HepG2 (cell line): ENCODE results near the gene FKBP1B. TPM values are rescaled to one million over a fixed set of nuclear protein-coding genes. Genes with fewer than 3 reads are reported as not detected.
A peak's percentile ranks its signal among the peaks of the same experiment; 100 is the strongest.

ENCODE experiments used
- CCDC6 ChIP-seq: sonication (generic); formaldehyde crosslinking; IDR thresholded peaks from 2 replicates; pipeline ENCODE4 v1.8.1; 2022; ENCODE audit warnings: mild to moderate bottlenecking, missing genetic modification reagents, moderate library complexity
- ERF ChIP-seq: IDR thresholded peaks from 2 replicates; pipeline ENCODE4 v1.6.1; 2018; ENCODE audit warnings: missing biosample characterization, missing genetic modification reagents
- GATAD2A ChIP-seq: IDR thresholded peaks from 2 replicates; pipeline ENCODE4 v1.6.1; 2016
- GTF3A ChIP-seq: sonication (generic); formaldehyde crosslinking; conservative IDR thresholded peaks from 2 replicates; pipeline ENCODE4 v1.4.0; 2020; ENCODE audit warnings: mild to moderate bottlenecking, missing genetic modification reagents
- MED1 ChIP-seq: sonication (generic); formaldehyde crosslinking; IDR thresholded peaks from 2 replicates; pipeline ENCODE4 v1.4.0; 2020; ENCODE audit warnings: missing genetic modification reagents
- MTF2 ChIP-seq: sonication (generic); formaldehyde crosslinking; IDR thresholded peaks from 2 replicates; pipeline ENCODE4 v1.5.0; 2020; ENCODE audit warnings: missing genetic modification reagents, borderline replicate concordance
- PITX1 ChIP-seq: sonication (generic); formaldehyde crosslinking; IDR thresholded peaks from 2 replicates; pipeline ENCODE4 v1.5.1; 2020; ENCODE audit warnings: mild to moderate bottlenecking, missing genetic modification reagents
- RBFOX2 ChIP-seq: fragments of 200-400 bp; formaldehyde crosslinking; IDR thresholded peaks from 2 replicates; pipeline ENCODE4 v1.6.1; 2017; ENCODE audit warnings: low read depth, mild to moderate bottlenecking, low read length
- SOX13 ChIP-seq, 3 experiments: fragments of 450-650 bp in 1 of 3; sonication (generic) in 1 of 3; formaldehyde crosslinking in 1 of 3; IDR thresholded peaks in 2 of 3; conservative IDR thresholded peaks in 1 of 3; 2 replicates each; pipeline versions ENCODE4 v1.5.0 to v1.6.1; 2016 to 2020; ENCODE audit warnings: antibody characterized with exemption in 1 of 3, mild to moderate bottlenecking in 1 of 3, missing compliant biosample characterization in 1 of 3, missing genetic modification reagents in 1 of 3, moderate library complexity in 1 of 3
- ZBTB7B ChIP-seq: sonication (generic); formaldehyde crosslinking; IDR thresholded peaks from 2 replicates; pipeline ENCODE4 v1.4.0; 2020; ENCODE audit warnings: missing genetic modification reagents
- ZFP82 ChIP-seq: sonication (generic); formaldehyde crosslinking; IDR thresholded peaks from 2 replicates; pipeline ENCODE4 v1.5.1; 2020; ENCODE audit warnings: mild to moderate bottlenecking, missing genetic modification reagents, borderline replicate concordance
- ZFX ChIP-seq: sonication (generic); formaldehyde crosslinking; IDR thresholded peaks from 2 replicates; pipeline ENCODE4 v1.4.0; 2020; ENCODE audit warnings: mild to moderate bottlenecking, low read depth, missing genetic modification reagents, moderate library complexity
- ZFY ChIP-seq: sonication (generic); formaldehyde crosslinking; IDR thresholded peaks from 2 replicates; pipeline ENCODE4 v1.4.0; 2020; ENCODE audit warnings: missing genetic modification reagents
- ZNF251 ChIP-seq: sonication (generic); formaldehyde crosslinking; IDR thresholded peaks from 2 replicates; pipeline ENCODE4 v1.9.0; 2021; ENCODE audit warnings: mild to moderate bottlenecking, missing genetic modification reagents
- ZNF263 ChIP-seq: sonication (generic); formaldehyde crosslinking; IDR thresholded peaks from 2 replicates; pipeline ENCODE4 v1.4.0; 2020; ENCODE audit warnings: missing genetic modification reagents
- ZNF367 ChIP-seq: sonication (generic); formaldehyde crosslinking; IDR thresholded peaks from 2 replicates; pipeline ENCODE4 v1.4.0; 2020; ENCODE audit warnings: missing genetic modification reagents, borderline replicate concordance
- ZNF749 ChIP-seq: sonication (generic); formaldehyde crosslinking; IDR thresholded peaks from 2 replicates; pipeline ENCODE4 v1.8.0; 2022; ENCODE audit warnings: mild to moderate bottlenecking, missing genetic modification reagents, moderate library complexity, borderline replicate concordance
- ZNF761 ChIP-seq: sonication (generic); formaldehyde crosslinking; conservative IDR thresholded peaks from 2 replicates; pipeline ENCODE4 v1.4.0; 2020; ENCODE audit warnings: mild to moderate bottlenecking, missing genetic modification reagents
- ZNF768 ChIP-seq: sonication (generic); formaldehyde crosslinking; IDR thresholded peaks from 2 replicates; pipeline ENCODE4 v1.4.0; 2020; ENCODE audit warnings: missing genetic modification reagents
- polyA plus RNA-seq, 8 experiments: library from polyadenylated mRNA; depleted of rRNA in 3 of 8; stranded (reverse) in 7 of 8; unstranded in 1 of 8; fragments of >200 nt; fragmentation: Illumina TruSeq in 4 of 8; extraction: Trizol in 4 of 8; gene quantifications; 2 replicates each; pipeline versions ENCODE4 v1.2.1 to v1.2.3, GENCODE V29; 2011 to 2016; ENCODE audit warnings: low read depth in 4 of 8, missing spikeins in 1 of 8, mixed read lengths in 1 of 8; ENCODE audit not compliant: insufficient read depth in 1 of 8
- total RNA-seq, 5 experiments: library from RNA; depleted of rRNA; stranded (reverse); fragments of >200 nt; fragmentation: Illumina TruSeq; extraction: Trizol; gene quantifications; 2 replicates each; pipeline ENCODE4 v1.2.3, GENCODE V29; 2016; ENCODE audit warnings: low read depth in 1 of 5
- TF ChIP-seq, protein P1 (sequence below): sonication (generic); formaldehyde crosslinking; IDR thresholded peaks from 2 replicates; pipeline ENCODE4 v1.8.1; 2023; ENCODE audit warnings: mild to moderate bottlenecking, missing genetic modification reagents
- TF ChIP-seq, protein P2 (sequence below): sonication (generic); formaldehyde crosslinking; IDR thresholded peaks from 2 replicates; pipeline ENCODE4 v1.4.0; 2020; ENCODE audit warnings: mild to moderate bottlenecking, missing genetic modification reagents
- TF ChIP-seq, protein P3 (sequence below): sonication (generic); formaldehyde crosslinking; IDR thresholded peaks from 2 replicates; pipeline ENCODE4 v1.4.0; 2020; ENCODE audit warnings: mild to moderate bottlenecking, missing genetic modification reagents
- TF ChIP-seq, protein P4 (sequence below): sonication (generic); formaldehyde crosslinking; IDR thresholded peaks from 2 replicates; pipeline ENCODE4 v1.4.0; 2020; ENCODE audit warnings: missing genetic modification reagents, borderline replicate concordance
- TF ChIP-seq, protein P5 (sequence below): sonication (generic); formaldehyde crosslinking; conservative IDR thresholded peaks from 2 replicates; pipeline ENCODE4 v1.8.1; 2023; ENCODE audit warnings: missing genetic modification reagents

The FKBP1B gene
- total and polyA plus RNA-seq, 2 of the 13 experiments (the other 11 are each of a cell fraction or from before 2014, with no cell fraction given): 35.2 to 96.3 TPM

DNA sequence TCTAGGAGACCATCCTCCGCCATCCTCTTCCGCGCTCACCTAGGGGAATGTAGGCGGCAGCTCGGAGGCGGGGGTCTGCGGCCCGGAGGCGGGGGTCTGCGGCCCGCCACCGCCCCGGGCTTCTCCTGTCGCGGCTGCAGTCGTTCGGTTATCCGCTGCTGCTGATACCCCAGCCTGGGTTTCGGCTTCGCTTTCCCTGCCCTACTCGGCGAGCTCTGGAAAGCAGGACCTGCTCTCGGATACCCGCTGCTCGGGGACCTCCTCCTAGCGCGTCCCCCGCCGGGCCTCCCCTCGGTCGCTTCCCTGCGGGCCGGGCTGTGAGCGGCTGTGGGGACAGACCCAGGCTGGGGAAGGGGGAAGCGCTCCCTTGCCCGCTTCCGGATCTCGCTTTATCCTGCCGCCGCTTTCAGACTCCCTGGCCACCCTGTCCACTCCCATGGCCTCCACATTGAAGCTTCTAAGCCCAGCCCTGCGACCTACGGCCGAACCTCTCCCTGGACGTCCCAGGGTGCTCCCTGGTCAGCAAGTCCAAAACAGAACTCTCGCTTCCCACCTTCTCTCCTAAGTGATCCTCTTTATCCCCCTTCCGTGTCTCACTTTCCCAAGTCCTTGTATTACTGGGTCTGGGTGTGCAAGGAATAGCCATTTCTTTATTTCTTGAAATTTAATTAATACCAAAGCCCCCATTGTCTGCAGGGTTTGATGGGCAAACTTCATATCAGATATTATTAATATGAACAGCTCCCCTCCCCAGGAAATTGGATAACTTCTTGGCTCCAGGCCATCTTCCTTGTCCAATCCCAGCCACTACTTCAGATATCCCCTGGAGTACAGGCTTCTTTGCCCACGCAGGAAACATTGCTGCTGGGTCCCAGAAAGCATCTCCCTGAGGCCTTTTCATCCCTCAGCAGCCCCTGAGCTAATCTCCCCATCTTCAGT, 769 bp downstream of the FKBP1B start (continued):
- TF ChIP-seq, protein P1, sequence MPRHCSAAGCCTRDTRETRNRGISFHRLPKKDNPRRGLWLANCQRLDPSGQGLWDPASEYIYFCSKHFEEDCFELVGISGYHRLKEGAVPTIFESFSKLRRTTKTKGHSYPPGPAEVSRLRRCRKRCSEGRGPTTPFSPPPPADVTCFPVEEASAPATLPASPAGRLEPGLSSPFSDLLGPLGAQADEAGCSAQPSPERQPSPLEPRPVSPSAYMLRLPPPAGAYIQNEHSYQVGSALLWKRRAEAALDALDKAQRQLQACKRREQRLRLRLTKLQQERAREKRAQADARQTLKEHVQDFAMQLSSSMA (CRISPR knock-in tag): no peak
- TF ChIP-seq ZNF367 (CRISPR knock-in tag) (0 out of 2 replicates have a peak, but pooled peaks have one; percentile 27), RBFOX2 (peak; percentile 60; the same call in 1 of the 2 replicates), ZBTB7B (peak; percentile 87), ZNF251 (CRISPR knock-in tag) (no peak), ZNF749 (0 out of 2 replicates have a peak, but pooled peaks have one; percentile 79), ERF (CRISPR knock-in tag) (no peak), PITX1 (CRISPR knock-in tag) (0 out of 2 replicates have a peak, but pooled peaks have one; percentile 50), ZNF768 (CRISPR knock-in tag) (peak; percentile 16; the same call in 1 of the 2 replicates), ZFY (CRISPR knock-in tag) (peak; percentile 44; the same call in 1 of the 2 replicates), GTF3A (CRISPR knock-in tag) (0 out of 2 replicates have a peak, but pooled peaks have one; percentile 29), CCDC6 (CRISPR knock-in tag) (0 out of 2 replicates have a peak, but pooled peaks have one; percentile 30), GATAD2A (CRISPR knock-in tag) (peak; percentile 28; the same call in 1 of the 2 replicates), ZFP82 (CRISPR knock-in tag) (0 out of 2 replicates have a peak, but pooled peaks have one; percentile 24), ZFX (CRISPR knock-in tag) (peak; percentile 60), MED1 (CRISPR knock-in tag) (peak; percentile 13; the same call in 1 of the 2 replicates), SOX13 (IDR thresholded peaks at IDR 0.05) (no peak), SOX13 (CRISPR knock-in tag; conservative IDR thresholded peaks at IDR 0.05 in 1 of 2, IDR thresholded peaks at IDR 0.05 in 1 of 2) (0 out of 4 replicates have a peak, but pooled peaks of 1 of the 2 experiments have one; percentile 15), ZNF263 (peak; percentile 83; the same call in 1 of the 2 replicates), ZNF761 (no peak), MTF2 (CRISPR knock-in tag) (peak; percentile 38; the same call in 1 of the 2 replicates)
- TF ChIP-seq, protein P2, sequence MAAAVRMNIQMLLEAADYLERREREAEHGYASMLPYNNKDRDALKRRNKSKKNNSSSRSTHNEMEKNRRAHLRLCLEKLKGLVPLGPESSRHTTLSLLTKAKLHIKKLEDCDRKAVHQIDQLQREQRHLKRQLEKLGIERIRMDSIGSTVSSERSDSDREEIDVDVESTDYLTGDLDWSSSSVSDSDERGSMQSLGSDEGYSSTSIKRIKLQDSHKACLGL (CRISPR knock-in tag): peak; percentile 32
- TF ChIP-seq, protein P3, sequence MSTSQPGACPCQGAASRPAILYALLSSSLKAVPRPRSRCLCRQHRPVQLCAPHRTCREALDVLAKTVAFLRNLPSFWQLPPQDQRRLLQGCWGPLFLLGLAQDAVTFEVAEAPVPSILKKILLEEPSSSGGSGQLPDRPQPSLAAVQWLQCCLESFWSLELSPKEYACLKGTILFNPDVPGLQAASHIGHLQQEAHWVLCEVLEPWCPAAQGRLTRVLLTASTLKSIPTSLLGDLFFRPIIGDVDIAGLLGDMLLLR (CRISPR knock-in tag): peak; percentile 43; the same call in 1 of the 2 replicates
- TF ChIP-seq, protein P4, sequence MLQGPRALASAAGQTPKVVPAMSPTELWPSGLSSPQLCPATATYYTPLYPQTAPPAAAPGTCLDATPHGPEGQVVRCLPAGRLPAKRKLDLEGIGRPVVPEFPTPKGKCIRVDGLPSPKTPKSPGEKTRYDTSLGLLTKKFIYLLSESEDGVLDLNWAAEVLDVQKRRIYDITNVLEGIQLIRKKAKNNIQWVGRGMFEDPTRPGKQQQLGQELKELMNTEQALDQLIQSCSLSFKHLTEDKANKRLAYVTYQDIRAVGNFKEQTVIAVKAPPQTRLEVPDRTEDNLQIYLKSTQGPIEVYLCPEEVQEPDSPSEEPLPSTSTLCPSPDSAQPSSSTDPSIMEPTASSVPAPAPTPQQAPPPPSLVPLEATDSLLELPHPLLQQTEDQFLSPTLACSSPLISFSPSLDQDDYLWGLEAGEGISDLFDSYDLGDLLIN (CRISPR knock-in tag): peak; percentile 47; the same call in 1 of the 2 replicates
- TF ChIP-seq, protein P5, sequence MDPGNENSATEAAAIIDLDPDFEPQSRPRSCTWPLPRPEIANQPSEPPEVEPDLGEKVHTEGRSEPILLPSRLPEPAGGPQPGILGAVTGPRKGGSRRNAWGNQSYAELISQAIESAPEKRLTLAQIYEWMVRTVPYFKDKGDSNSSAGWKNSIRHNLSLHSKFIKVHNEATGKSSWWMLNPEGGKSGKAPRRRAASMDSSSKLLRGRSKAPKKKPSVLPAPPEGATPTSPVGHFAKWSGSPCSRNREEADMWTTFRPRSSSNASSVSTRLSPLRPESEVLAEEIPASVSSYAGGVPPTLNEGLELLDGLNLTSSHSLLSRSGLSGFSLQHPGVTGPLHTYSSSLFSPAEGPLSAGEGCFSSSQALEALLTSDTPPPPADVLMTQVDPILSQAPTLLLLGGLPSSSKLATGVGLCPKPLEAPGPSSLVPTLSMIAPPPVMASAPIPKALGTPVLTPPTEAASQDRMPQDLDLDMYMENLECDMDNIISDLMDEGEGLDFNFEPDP (CRISPR knock-in tag): no peak
